GM23248 (cell line): ENCODE results near the gene SH3RF3. TPM values are rescaled to one million over a fixed set of nuclear protein-coding genes. Genes with fewer than 3 reads are reported as not detected.

ENCODE experiments used
- DNase-seq: peaks from one replicate; pipeline ENCODE4 v3.0.0-alpha.2; 2015
- H2AFZ ChIP-seq: fragments of 200-600 bp; sonication (generic); 2 replicates; pipeline ENCODE4 v1.6.1; 2016; ENCODE audit warnings: antibody characterized with exemption
- H3F3A ChIP-seq: fragments of 200-600 bp; sonication (generic); 2 replicates; pipeline ENCODE4 v1.6.1; 2016; ENCODE audit warnings: mild to moderate bottlenecking, antibody characterized with exemption, mixed run types; ENCODE audit not compliant: insufficient read depth
- H3K27ac ChIP-seq: fragments of 200-600 bp; sonication (generic); 2 replicates; pipeline ENCODE4 v1.5.1; 2016; ENCODE audit warnings: mild to moderate bottlenecking
- H3K27me3 ChIP-seq: fragments of 200-600 bp; sonication (generic); replicated peaks from 2 replicates; pipeline ENCODE4 v1.6.1; 2016; ENCODE audit warnings: mild to moderate bottlenecking; ENCODE audit not compliant: insufficient read depth
- H3K36me3 ChIP-seq: fragments of 200-600 bp; sonication (generic); 2 replicates; pipeline ENCODE4 v1.6.1; 2016; ENCODE audit warnings: low read depth, mild to moderate bottlenecking
- H3K4me1 ChIP-seq: fragments of 200-600 bp; sonication (generic); 2 replicates; pipeline ENCODE4 v1.6.1; 2016; ENCODE audit warnings: mild to moderate bottlenecking; ENCODE audit not compliant: insufficient read depth
- H3K4me2 ChIP-seq: fragments of 200-600 bp; sonication (generic); one replicate; pipeline ENCODE4 v1.6.1; 2016; ENCODE audit warnings: mild to moderate bottlenecking; ENCODE audit not compliant: unreplicated experiment
- H3K4me3 ChIP-seq: fragments of 200-600 bp; sonication (generic); 2 replicates; pipeline ENCODE4 v1.5.1; 2016; ENCODE audit warnings: mild to moderate bottlenecking
- H3K79me2 ChIP-seq: fragments of 200-600 bp; sonication (generic); 2 replicates; pipeline ENCODE4 v1.6.1; 2016; ENCODE audit warnings: mild to moderate bottlenecking; ENCODE audit not compliant: insufficient read depth
- H3K9ac ChIP-seq: fragments of 200-600 bp; sonication (generic); 2 replicates; pipeline ENCODE4 v1.6.1; 2016; ENCODE audit warnings: mild to moderate bottlenecking
- H3K9me2 ChIP-seq: fragments of 200-600 bp; sonication (generic); 2 replicates; pipeline ENCODE4 v1.6.1; 2016; ENCODE audit warnings: mixed run types, mild to moderate bottlenecking, moderate library complexity; ENCODE audit not compliant: insufficient read depth
- H3K9me3 ChIP-seq: fragments of 200-600 bp; sonication (generic); one replicate; pipeline ENCODE4 v1.6.1; 2017; ENCODE audit warnings: low read depth
- H4K20me1 ChIP-seq: fragments of 200-600 bp; sonication (generic); 2 replicates; pipeline ENCODE4 v1.6.0; 2016; ENCODE audit not compliant: insufficient read depth
- EZH2 ChIP-seq: fragments of 200-600 bp; sonication (generic); IDR thresholded peaks from 2 replicates; pipeline ENCODE4 v1.6.1; 2018; ENCODE audit warnings: antibody characterized with exemption, mild to moderate bottlenecking; ENCODE audit not compliant: insufficient read depth, poor library complexity, severe bottlenecking
- EZH2phosphoT487 ChIP-seq: fragments of 200-600 bp; sonication (generic); IDR thresholded peaks from 2 replicates; pipeline ENCODE4 v1.6.1; 2018; ENCODE audit warnings: antibody characterized with exemption, moderate library complexity, mild to moderate bottlenecking, low read depth; ENCODE audit not compliant: insufficient read depth
- WGBS, 2 experiments: methylation state at CpG; one replicate each; pipeline ENCODE4 v1.1.6; 2015 to 2017; ENCODE audit warnings: low lambda C conversion rate in 2 of 2, low coverage in 1 of 2; ENCODE audit errors: missing lambda C conversion rate in 2 of 2; 5-methylcytosine and 5-hydroxymethylcytosine counted together
- in situ Hi-C: fragments of 300-500 bp; cut with MboI; formaldehyde crosslinking; loops from 2 replicates; pipeline ENCODE4 v1.15.0; 2020
- polyA plus RNA-seq: library from polyadenylated mRNA; unstranded; fragments of >200 nt; fragmentation: Nextera tagmentation; extraction: Ambion mirVana; gene quantifications from 2 replicates; pipeline ENCODE4 v1.2.1, GENCODE V29; 2016
- total RNA-seq: library from RNA; depleted of rRNA; stranded (reverse); fragments of >200 nt; shearing (Covaris generic); gene quantifications from 2 replicates; pipeline ENCODE4 v1.2.3, GENCODE V29; 2014

SH3RF3 gene
- total and polyA plus RNA-seq, 2 experiments from 2014 or later, result 1.5 to 5.2 TPM

DNA sequence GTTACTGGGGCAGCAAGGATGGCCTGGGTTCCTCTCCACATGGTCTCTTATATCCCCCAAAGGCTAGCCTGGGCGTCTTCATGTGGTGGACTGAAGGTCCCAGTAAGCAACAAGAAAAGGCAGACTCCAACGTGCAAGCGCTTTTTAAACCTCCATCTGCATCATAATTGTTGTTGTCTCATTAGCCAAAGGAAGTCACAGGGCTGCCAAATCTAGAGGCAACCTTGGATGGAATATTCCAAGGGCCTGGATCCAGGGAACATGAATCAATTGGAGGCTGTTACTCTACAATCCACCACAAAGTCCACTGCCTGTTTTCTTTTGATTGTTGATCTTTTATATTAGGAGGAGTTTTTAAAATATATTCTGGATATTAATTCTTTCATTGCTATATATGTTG, 118.8 kb downstream of the SH3RF3 start:
- in situ Hi-C loops, result no loop called here
- DNase-seq, result no peak
- H3K79me2 ChIP-seq, result peaks cover 26% of the 10 kb centered on the region

GRCh38 chr2:109248590-109248989, 119.6 kb downstream of the SH3RF3 start:
- 80 to 91% methylated on average over 2 of the region's 2 CpGs for WGBS, 2 experiments
- in situ Hi-C loops, result no loop called here
- H3K4me1 ChIP-seq, result peaks cover 7% of the 10 kb centered on the region
- peaks cover 33% of the 10 kb centered on the region for H3K79me2 ChIP-seq
- no peak overlapping the region for H3K4me3 ChIP-seq
- no peak overlapping the region for H3K9ac ChIP-seq
- H3K27me3 ChIP-seq, result 0 out of 2 replicates have a peak, but pooled peaks cover 3% of the 10 kb centered on the region
- peaks cover 8% of the 10 kb centered on the region for H3F3A ChIP-seq
- H3K9me3 ChIP-seq, result no peaks in the 10 kb centered on the region
- H3K27ac ChIP-seq, result no peak overlapping the region
- DNase-seq, result no peak
- no peaks in the 10 kb centered on the region for H3K9me2 ChIP-seq
- no peak for TF ChIP-seq EZH2phosphoT487
- TF ChIP-seq EZH2, result no peak
- H3K36me3 ChIP-seq, result no peaks in the 10 kb centered on the region
- no peak overlapping the region for H2AFZ ChIP-seq
- H4K20me1 ChIP-seq, result no peaks in the 10 kb centered on the region
- no peak overlapping the region for H3K4me2 ChIP-seq

More for the DNA sequence above, 118.8 kb downstream of the SH3RF3 start:
- no peak overlapping the region for H3K9ac ChIP-seq
- 47 to 56% methylated on average over 3 of the region's 3 CpGs for WGBS, 2 experiments
- H3K27ac ChIP-seq, result no peak overlapping the region
- peaks cover 14% of the 10 kb centered on the region for H3K4me1 ChIP-seq
- no peak for TF ChIP-seq EZH2
- H3K4me3 ChIP-seq, result no peak overlapping the region
- H3K36me3 ChIP-seq, result no peaks in the 10 kb centered on the region
- no peaks in the 10 kb centered on the region for H4K20me1 ChIP-seq
- 0 out of 2 replicates have a peak, but pooled peaks cover 3% of the 10 kb centered on the region for H3K27me3 ChIP-seq
- no peaks in the 10 kb centered on the region for H3K9me3 ChIP-seq
- H3K4me2 ChIP-seq, result no peak overlapping the region
- H2AFZ ChIP-seq, result no peak overlapping the region
- H3K9me2 ChIP-seq, result no peaks in the 10 kb centered on the region
- peaks cover 16% of the 10 kb centered on the region for H3F3A ChIP-seq

GRCh38 chr2:109253217-109253616, 124.2 kb downstream of the SH3RF3 start:
- H3K27ac ChIP-seq, result no peak overlapping the region
- no peaks in the 10 kb centered on the region for H3F3A ChIP-seq
- no peaks in the 10 kb centered on the region for H3K9me3 ChIP-seq
- no peaks in the 10 kb centered on the region for H3K36me3 ChIP-seq
- no peak overlapping the region for H3K4me3 ChIP-seq
- no peak overlapping the region for H3K9ac ChIP-seq
- 0 out of 2 replicates have a peak, but pooled peaks cover 1% of the 10 kb centered on the region for H3K27me3 ChIP-seq
- no peak overlapping the region for H3K4me2 ChIP-seq
- no peaks in the 10 kb centered on the region for H3K9me2 ChIP-seq
- H4K20me1 ChIP-seq, result no peaks in the 10 kb centered on the region
- H3K4me1 ChIP-seq, result no peaks in the 10 kb centered on the region
- WGBS, 2 experiments, result 97 to 100% methylated on average over 7 of the region's 7 CpGs
- no peak for TF ChIP-seq EZH2
- no peak for TF ChIP-seq EZH2phosphoT487
- peaks cover 21% of the 10 kb centered on the region; the same call in 1 of the 2 replicates for H3K79me2 ChIP-seq
- no peak for DNase-seq
- in situ Hi-C loops, result no loop called here
- no peak overlapping the region for H2AFZ ChIP-seq

DNA sequence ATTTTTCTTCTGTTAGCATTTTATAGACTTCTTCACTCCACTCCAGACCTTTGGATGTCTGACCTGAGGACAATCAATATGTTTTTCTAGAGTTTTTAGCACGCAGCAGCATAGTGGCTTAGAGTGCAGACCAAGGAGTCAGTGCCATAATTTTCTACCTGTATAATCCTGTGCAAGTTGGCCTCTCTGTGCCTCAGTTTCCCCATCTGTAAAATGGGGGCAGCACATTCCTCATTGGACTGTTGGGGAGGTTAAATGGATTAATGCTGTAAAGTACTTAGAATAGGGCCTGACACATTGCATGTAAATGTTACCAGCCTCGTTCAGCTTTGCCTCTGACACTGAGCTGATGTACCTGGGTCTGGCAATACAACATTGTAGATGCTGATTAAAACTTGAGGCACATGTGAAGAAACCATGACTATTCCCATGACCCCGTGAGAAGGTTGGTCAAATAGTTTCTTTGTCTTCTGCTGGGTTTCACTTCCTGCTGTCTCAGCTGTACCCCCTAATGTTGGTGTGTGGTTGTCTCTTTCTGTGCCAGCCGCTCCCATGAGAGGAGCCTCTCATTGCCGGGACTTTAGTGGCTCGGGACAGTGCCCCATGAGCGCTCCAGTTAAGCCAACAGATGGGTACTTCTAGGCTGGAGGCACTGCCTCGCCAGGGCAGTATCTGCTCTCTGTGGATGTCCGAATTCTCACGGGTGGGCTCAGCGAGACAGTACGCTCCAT, 125.3 kb downstream of the SH3RF3 start:
- 92 to 96% methylated on average over 12 of the region's 12 CpGs for WGBS, 2 experiments

More for the DNA sequence above, 125.3 kb downstream of the SH3RF3 start:
- Histone ChIP-seq H3K79me2 (peaks cover 13% of the 10 kb centered on the region; the same call in 1 of the 2 replicates), H3K4me2 (no peak overlapping the region), H3K4me3 (no peak overlapping the region), H3K9ac (no peak overlapping the region), H4K20me1 (no peaks in the 10 kb centered on the region), H3F3A (no peaks in the 10 kb centered on the region), H3K9me3 (no peaks in the 10 kb centered on the region), H3K4me1 (no peaks in the 10 kb centered on the region), H2AFZ (no peak overlapping the region), H3K9me2 (no peaks in the 10 kb centered on the region), H3K27ac (no peak overlapping the region), H3K27me3 (no peaks in the 10 kb centered on the region), H3K36me3 (no peaks in the 10 kb centered on the region)
- no peak for DNase-seq
- no peak for TF ChIP-seq EZH2phosphoT487
- no peak for TF ChIP-seq EZH2
- in situ Hi-C loops, result no loop called here
